Measurements from ENCODE around the gene SLC9A9. TPM values are rescaled to one million over a fixed set of nuclear protein-coding genes. Genes with fewer than 3 reads are reported as not detected.

The SLC9A9 gene
- total RNA-seq, 1 donor from 2014 or later = 16.0 TPM

Other genes with a start within 250 kb of the SLC9A9 start
- 20.5 TPM for gene DIPK2A, start 123.4 kb upstream of the SLC9A9 start, total RNA-seq

Measured in sciatic nerve (tissue), 1 donor.